GM12892 (cell line): ENCODE measurements around the gene TAS2R60.

Experiments
- POLR2A ChIP-seq: IDR thresholded peaks from 2 replicates; pipeline ENCODE4 v1.6.1; 2011; ENCODE audit warnings: low read depth, low read length, control low read depth
- POLR2AphosphoS5 ChIP-seq: IDR thresholded peaks from 2 replicates; pipeline ENCODE4 v1.6.1; 2011; ENCODE audit warnings: low read depth, low read length, control low read depth
- TAF1 ChIP-seq: IDR thresholded peaks from 2 replicates; pipeline ENCODE4 v1.6.1; 2011; ENCODE audit warnings: low read depth, mild to moderate bottlenecking, control low read depth, low read length, borderline replicate concordance

DNA sequence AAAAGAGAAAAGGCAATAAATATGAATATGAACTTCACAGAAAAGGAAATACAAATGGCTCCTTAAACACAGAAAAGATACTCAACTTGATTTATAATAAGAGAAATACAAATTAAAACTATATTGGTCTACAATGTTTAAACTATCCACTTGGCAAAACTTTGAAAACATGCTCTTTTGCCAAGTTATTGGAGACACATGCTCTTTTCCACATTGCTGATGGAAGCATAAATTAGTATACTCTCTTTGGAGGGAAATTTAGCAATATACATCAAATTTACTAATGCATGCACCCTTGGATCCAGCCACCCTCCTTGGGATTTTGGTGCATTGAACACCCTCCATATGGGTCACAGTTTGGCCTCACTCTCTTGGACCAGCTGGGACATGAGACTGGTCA is 7.9 kb downstream of the TAS2R60 start:
- TF ChIP-seq POLR2A (no peak), TAF1 (no peak), POLR2AphosphoS5 (no peak)
